Smooth muscle cell of the coronary artery (primary cell): Measurements from ENCODE around the gene NARS2. TPM values are rescaled to one million over a fixed set of nuclear protein-coding genes. Genes with fewer than 3 reads are reported as not detected.

Source experiments
- total RNA-seq: library from RNA; depleted of rRNA; stranded (reverse); fragments of >200 nt; gene quantifications from 2 replicates; pipeline ENCODE4 v1.2.3, GENCODE V29; 2014; ENCODE audit warnings: low replicate concordance

Gene NARS2, protein sequence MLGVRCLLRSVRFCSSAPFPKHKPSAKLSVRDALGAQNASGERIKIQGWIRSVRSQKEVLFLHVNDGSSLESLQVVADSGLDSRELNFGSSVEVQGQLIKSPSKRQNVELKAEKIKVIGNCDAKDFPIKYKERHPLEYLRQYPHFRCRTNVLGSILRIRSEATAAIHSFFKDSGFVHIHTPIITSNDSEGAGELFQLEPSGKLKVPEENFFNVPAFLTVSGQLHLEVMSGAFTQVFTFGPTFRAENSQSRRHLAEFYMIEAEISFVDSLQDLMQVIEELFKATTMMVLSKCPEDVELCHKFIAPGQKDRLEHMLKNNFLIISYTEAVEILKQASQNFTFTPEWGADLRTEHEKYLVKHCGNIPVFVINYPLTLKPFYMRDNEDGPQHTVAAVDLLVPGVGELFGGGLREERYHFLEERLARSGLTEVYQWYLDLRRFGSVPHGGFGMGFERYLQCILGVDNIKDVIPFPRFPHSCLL
- 10.5 and 19.6 TPM in 2 replicates for total RNA-seq

DNA sequence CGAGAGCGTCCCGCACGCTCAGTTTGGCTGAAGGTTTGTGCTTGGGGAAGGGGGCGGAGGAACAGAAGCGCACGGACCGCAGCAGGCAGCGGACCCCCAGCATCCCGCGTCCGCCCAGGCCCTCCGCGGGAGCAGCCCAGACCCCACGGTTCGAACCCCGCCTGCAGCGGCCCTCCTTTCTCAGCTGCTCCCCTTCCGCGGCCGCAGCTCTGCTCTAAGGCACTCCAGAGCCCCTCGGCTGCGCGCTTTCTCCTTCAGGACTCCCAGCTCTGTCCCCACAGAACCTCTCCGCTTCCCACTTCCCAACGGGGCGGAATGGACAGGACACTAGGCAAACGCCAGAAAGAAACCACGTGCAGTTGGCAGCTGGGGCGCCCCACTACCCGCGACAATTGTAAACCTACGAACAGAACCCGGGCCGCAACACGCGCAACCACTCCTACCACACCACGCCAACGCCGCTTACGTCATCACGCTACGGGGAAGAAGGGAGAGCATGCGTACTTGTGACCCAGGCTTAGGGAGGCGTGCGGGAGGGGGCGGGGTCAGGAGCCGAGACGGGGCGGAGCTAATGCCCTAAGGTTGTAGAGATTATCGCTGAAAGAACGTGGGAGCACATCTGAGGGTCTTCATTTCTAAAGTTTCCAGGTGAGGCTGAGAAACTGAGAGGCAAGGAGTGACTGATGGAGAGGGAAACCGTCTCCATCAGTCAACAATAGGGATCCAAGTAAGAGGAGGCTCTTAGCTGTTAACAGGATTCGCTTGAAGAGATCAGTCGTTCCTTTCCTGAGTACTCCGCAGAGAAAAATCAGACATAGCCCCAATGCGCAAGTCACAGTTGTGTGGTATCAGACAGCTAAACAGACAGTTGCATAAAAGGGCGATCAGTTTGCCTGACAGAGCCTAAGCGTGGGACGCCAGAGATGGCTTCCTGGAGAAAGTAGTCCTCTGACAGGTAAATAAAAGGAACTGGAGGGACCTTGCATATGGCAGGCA, at the start of gene NARS2:
Gene NARS2, minus strand, starts transcription at position 479 of the 996 bp plus-strand sequence. Its CDS starts 376 bp downstream, at position 103.

GRCh38 chr11:78417175-78417887, 157.3 kb downstream of the NARS2 start, which contains the start of gene GAB2:
GAB2 (minus strand) TSS chr11:78417820; CDS start chr11:78417720, 100 bp downstream.

Other genes starting within 250 kb of the NARS2 start
- 11.3 and 20.9 TPM in 2 replicates for gene GAB2, start 157.0 kb downstream of the NARS2 start, total RNA-seq